Heart left ventricle (tissue), 13 donors: ENCODE measurements around the gene IFRD2.

Source experiments
- POLR2A ChIP-seq, 2 donors: fragments of 450-650 bp; IDR thresholded peaks; one replicate each; pipeline ENCODE4 v1.6.1; 2017; ENCODE audit warnings: antibody characterized with exemption in 2 of 2, mild to moderate bottlenecking in 2 of 2, moderate library complexity in 2 of 2
- TF ChIP-seq, protein P1 (sequence below), 12 donors: fragments of 200-600 bp; sonication (generic) in 4 of 12; IDR thresholded peaks; one replicate each; pipeline versions ENCODE4 v1.5.0 to v1.8.0; 2018 to 2022; ENCODE audit warnings: antibody characterized with exemption in 12 of 12, mild to moderate bottlenecking in 5 of 12
- donor health status: ischemic (EF 13 %, LVEDD 7.1; RV severe dilation, severe dysfunction).
- donor health status: DM: no; HTN: yes; CAD: no.
- donor health status: DM: no; HTN: no; CAD: no.
- donor health status: ischemic (EF 25% LVEDD 6.9; RV normal size, moderate dysfunction).
- donor health status: ischemic (EF 25% LVEDD 5.7; RV mildly dilated, moderate dysfunction).
- donor health status: ischemic (EF 35%, LVEDD 5.7; RV mildly dilated, moderate dysfunction).
- donor health status: nonischemic (EF 11% LVEDD 7.7; RV severe dilation, severe dysfunction).
- donor health status: DM: yes; HTN: yes; CAD: no.
- donor health status: PGD.
- donor health status: ischemic (EF 29% LVEDD 5.4; RV normal size, mild dysfunction).
- donor health status: nonischemic (EF 23%, LVEDD 6.1; RV moderate dilation, normal function).

GRCh38 chr3:50320853-50321335, 28.7 kb upstream of the IFRD2 start:
- TF ChIP-seq, protein P1, sequence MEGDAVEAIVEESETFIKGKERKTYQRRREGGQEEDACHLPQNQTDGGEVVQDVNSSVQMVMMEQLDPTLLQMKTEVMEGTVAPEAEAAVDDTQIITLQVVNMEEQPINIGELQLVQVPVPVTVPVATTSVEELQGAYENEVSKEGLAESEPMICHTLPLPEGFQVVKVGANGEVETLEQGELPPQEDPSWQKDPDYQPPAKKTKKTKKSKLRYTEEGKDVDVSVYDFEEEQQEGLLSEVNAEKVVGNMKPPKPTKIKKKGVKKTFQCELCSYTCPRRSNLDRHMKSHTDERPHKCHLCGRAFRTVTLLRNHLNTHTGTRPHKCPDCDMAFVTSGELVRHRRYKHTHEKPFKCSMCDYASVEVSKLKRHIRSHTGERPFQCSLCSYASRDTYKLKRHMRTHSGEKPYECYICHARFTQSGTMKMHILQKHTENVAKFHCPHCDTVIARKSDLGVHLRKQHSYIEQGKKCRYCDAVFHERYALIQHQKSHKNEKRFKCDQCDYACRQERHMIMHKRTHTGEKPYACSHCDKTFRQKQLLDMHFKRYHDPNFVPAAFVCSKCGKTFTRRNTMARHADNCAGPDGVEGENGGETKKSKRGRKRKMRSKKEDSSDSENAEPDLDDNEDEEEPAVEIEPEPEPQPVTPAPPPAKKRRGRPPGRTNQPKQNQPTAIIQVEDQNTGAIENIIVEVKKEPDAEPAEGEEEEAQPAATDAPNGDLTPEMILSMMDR (IDR thresholded peaks at IDR 0.05): no peak
- no peak for TF ChIP-seq POLR2A (IDR thresholded peaks at IDR 0.05)
